ENCODE results near the gene PKP1.

PKP1 gene

DNA sequence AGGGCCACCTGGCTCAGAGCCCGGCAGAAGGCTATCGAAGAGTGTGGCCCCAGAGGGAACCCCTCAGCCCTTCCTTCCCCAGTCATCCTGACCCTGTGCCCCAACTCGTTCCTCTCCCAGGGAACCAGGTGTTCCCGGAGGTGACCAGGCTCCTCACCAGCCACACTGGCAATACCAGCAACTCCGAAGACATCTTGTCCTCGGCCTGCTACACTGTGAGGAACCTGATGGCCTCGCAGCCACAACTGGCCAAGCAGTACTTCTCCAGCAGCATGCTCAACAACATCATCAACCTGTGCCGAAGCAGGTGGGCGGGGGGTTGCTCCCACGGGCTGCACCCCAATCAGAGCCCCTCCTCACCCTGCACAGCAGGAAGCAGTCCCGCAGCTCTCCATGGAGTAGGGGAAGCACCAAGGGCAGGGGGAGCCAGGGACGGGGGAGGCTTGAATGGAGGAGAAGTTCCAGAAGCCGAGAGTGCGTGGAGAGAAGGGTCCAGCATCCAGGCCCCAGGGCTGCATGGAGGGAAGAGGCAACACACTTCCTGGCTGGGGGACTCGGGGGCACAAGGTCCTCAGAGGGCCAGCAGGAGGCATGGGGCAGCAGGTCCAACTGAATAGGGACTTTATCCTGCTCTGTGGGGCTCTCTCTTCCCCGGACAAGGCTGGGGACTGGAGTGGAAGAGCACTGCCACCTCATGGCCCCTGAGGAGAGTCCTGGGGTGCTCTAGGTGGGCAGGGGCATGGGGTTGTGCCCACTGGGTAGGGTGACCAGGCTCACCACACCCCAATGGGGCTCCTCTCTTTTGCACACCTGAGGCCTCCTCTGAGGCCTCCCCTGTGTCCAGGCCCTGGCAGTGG is 41.7 kb downstream of the PKP1 start:
- CTCF ChIA-PET = interaction anchor here (1.0 to 2.3 kb wide), 4 partner anchors 9 to 71 kb away, joined by 3 to 8 read pairs (median 4); no protein-coding TSS in a partner anchor
- H3K4me3 ChIP-seq (ENCODE audit: low read depth, low read length) = no peak overlapping the region
- DNase-seq (ENCODE audit: low read depth, low spot score) = no peak
- POLR2A ChIA-PET = no interaction called here
- TF ChIP-seq, protein P1, sequence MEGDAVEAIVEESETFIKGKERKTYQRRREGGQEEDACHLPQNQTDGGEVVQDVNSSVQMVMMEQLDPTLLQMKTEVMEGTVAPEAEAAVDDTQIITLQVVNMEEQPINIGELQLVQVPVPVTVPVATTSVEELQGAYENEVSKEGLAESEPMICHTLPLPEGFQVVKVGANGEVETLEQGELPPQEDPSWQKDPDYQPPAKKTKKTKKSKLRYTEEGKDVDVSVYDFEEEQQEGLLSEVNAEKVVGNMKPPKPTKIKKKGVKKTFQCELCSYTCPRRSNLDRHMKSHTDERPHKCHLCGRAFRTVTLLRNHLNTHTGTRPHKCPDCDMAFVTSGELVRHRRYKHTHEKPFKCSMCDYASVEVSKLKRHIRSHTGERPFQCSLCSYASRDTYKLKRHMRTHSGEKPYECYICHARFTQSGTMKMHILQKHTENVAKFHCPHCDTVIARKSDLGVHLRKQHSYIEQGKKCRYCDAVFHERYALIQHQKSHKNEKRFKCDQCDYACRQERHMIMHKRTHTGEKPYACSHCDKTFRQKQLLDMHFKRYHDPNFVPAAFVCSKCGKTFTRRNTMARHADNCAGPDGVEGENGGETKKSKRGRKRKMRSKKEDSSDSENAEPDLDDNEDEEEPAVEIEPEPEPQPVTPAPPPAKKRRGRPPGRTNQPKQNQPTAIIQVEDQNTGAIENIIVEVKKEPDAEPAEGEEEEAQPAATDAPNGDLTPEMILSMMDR (IDR thresholded peaks at IDR 0.05; ENCODE audit: insufficient read depth, low read length, missing control alignments) = no peak

DNA sequence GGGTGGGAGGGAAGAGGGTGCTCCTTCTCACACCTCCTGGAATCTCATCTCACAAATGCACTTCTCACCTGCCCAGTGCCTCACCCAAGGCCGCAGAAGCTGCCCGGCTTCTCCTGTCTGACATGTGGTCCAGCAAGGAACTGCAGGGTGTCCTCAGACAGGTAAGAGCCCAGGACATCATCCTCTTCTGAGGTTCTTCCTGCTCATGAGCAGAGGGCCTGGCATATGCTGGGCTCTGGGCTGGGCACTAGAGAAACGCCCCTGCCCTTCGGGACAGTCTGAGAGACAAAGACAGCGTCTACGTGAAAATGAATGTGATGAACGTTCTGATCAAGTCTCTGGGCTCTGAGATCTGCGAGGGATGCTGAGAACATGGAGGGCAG is 42.4 kb downstream of the PKP1 start:
- CTCF ChIA-PET = interaction anchor here (1.0 to 10.4 kb wide), 4 partner anchors 13 to 82 kb away, joined by 3 to 129 read pairs (median 3); no protein-coding TSS in a partner anchor
- TF ChIP-seq, protein P1 (IDR thresholded peaks at IDR 0.05; ENCODE audit: insufficient read depth, low read length, missing control alignments) = no peak
- DNase-seq (ENCODE audit: low read depth, low spot score) = no peak
- POLR2A ChIA-PET = no interaction called here
- no peak overlapping the region for H3K4me3 ChIP-seq (ENCODE audit: low read depth, low read length)

DNA sequence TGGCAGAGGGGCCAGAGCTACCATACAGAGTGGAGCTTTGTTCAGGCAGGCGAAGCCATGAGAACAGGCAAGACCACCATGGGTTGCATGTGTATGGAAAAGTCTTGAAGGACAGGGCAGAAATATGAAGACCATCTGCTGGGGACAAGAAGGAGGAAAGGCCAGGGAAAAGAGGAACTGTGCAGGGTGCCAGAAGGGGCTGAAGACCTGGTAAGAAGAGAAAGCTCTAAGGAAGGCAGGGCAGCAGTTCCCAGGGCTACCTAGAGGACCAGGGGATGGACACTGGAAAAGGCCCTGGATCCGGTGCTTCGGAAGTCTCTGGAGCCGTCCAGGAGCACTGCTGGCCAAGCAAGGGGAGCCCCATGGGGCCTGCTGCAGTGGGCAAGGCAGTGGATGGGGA is 43.4 kb downstream of the PKP1 start:
- TF ChIP-seq, protein P1 (IDR thresholded peaks at IDR 0.05; ENCODE audit: insufficient read depth, low read length, missing control alignments) = no peak
- H3K4me3 ChIP-seq (ENCODE audit: low read depth, low read length) = no peak overlapping the region
- no peak for DNase-seq (ENCODE audit: low read depth, low spot score)
- CTCF ChIA-PET = interaction anchor here (0.8 to 10.4 kb wide), 6 partner anchors 8 to 81 kb away, joined by 3 to 129 read pairs (median 3); no protein-coding TSS in a partner anchor
- POLR2A ChIA-PET = no interaction called here

DNA sequence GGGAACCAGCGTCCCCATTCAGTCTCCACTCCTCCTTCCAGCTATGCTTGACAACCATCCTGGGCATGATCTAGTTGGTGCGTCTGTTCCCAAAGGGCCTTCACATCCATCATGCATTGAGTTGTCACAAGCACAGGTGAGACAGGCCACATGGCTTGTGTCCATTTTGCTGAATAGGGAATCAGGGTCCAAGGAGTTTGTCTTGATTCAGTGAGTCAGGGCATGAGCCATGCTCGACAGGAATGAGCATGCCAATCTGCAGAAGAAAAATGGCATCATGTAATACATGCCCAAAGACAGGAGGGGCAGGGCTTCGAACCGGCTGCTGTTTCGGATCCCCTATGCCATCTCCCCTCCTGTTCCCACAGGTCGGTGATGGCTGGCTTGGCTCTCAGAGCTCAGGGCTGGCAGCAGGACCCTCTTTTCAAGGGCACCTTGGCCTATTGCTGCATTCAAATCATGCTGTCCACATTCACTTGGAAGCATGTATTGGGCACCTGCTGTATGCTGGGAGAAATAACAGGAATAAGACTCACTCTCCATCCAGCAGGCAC is 44.5 kb downstream of the PKP1 start:
- DNase-seq (ENCODE audit: low read depth, low spot score) = no peak
- TF ChIP-seq, protein P1 (IDR thresholded peaks at IDR 0.05; ENCODE audit: insufficient read depth, low read length, missing control alignments) = no peak
- ChIA-PET POLR2A (no interaction called here), CTCF (interaction anchor here (0.9 to 10.4 kb wide), 2 partner anchors 9 to 18 kb away, joined by 3 to 129 read pairs; no protein-coding TSS in a partner anchor)
- no peak overlapping the region for H3K4me3 ChIP-seq (ENCODE audit: low read depth, low read length)

DNA sequence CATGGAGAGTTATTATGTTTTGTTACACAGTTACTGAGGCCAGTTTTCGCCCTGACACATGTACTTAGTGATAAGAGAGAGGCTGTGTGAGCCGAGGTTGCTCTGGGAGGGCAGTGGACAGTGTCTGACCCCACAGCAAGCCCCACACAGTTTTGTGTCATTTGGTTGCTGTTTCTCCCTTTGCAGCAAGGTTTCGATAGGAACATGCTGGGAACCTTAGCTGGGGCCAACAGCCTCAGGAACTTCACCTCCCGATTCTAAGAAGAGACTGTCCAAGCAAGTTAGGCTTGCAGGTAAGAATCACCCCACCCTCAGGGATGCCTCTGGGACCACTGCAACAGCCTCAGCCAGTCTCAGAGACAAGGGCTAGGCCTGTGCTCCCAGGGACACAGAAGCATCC is 45.3 kb downstream of the PKP1 start:
- TF ChIP-seq, protein P1 (IDR thresholded peaks at IDR 0.05; ENCODE audit: insufficient read depth, low read length, missing control alignments) = no peak
- ChIA-PET CTCF (interaction anchor here (0.8 to 10.4 kb wide), 3 partner anchors 18 to 107 kb away, joined by 3 to 129 read pairs (median 4); no protein-coding TSS in a partner anchor), POLR2A (no interaction called here)
- DNase-seq (ENCODE audit: low read depth, low spot score) = no peak
- no peak overlapping the region for H3K4me3 ChIP-seq (ENCODE audit: low read depth, low read length)

DNA sequence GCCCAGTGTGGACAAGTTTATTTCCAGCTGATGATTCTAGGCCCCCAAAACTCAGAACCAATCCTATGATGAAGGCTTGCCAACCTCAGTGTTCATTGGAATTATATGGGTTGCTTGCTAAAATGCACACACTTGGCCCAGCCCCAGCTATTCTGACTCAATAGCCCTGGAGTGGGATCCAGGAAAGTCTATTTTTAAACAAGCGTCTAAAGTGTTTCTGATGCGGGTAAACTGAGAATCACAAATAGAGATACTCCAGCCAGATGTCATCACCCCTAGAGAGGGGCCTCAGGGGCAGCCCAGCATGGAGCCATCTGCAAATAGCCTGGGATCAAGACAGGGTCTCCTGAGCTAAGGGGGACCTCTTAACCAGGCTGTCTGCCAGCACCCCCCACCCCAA is 46.0 kb downstream of the PKP1 start:
- TF ChIP-seq, protein P1 (IDR thresholded peaks at IDR 0.05; ENCODE audit: insufficient read depth, low read length, missing control alignments) = no peak
- POLR2A ChIA-PET = no interaction called here

More for the DNA sequence above, 46.0 kb downstream of the PKP1 start:
- no peak for DNase-seq (ENCODE audit: low read depth, low spot score)
- CTCF ChIA-PET = interaction anchor here (0.8 to 10.4 kb wide), 3 partner anchors 17 to 106 kb away, joined by 3 to 129 read pairs (median 4); no protein-coding TSS in a partner anchor
- H3K4me3 ChIP-seq (ENCODE audit: low read depth, low read length) = no peak overlapping the region

Data from AG04449 (cell line).